ENCODE results near the gene CTSL. TPM values are rescaled to one million over a fixed set of nuclear protein-coding genes. Genes with fewer than 3 reads are reported as not detected.

The CTSL gene
- total and polyA plus RNA-seq, 4 experiments from 2014 or later = 7.3 to 71.4 (median 40.2) TPM

- no peaks in the 10 kb centered on the region for H3K36me3 Mint-ChIP-seq
- no peak overlapping the region for H3K4me3 Mint-ChIP-seq
- H3K9me3 ChIP-seq (ENCODE audit: control insufficient read depth in 1 of 2, low read length in 2 of 2) = no peaks in the 10 kb centered on the region
- H3K27ac Mint-ChIP-seq = no peak overlapping the region
- H3K36me3 ChIP-seq (ENCODE audit: insufficient read depth, low read length) = no peaks in the 10 kb centered on the region
- ChIA-PET POLR2A (ENCODE audit: partially characterized antibody) (no interaction called here), CTCF (ENCODE audit: partially characterized antibody) (no interaction called here)
- DNase-seq = no peak
- peaks cover 0 to 6% (median 3%) of the 10 kb centered on the region in 8 donors for H3K9me3 Mint-ChIP-seq
- H3K4me1 ChIP-seq (ENCODE audit: insufficient read depth, low read length) = no peaks in the 10 kb centered on the region
- no peak overlapping the region for H3K4me3 ChIP-seq (ENCODE audit: low read length in 2 of 2)
- H3K27ac ChIP-seq (ENCODE audit: low read depth, low read length) = no peak overlapping the region
- H3K4me1 Mint-ChIP-seq = no peaks in the 10 kb centered on the region
- H3K27me3 ChIP-seq (ENCODE audit: insufficient read depth, low read length) = no peaks in the 10 kb centered on the region
- peaks cover 0 to 7% of the 10 kb centered on the region in 2 donors for H3K27me3 Mint-ChIP-seq
- intact Hi-C loops (cut with micrococcal nuclease) = no loop called here
Observed at GRCh38 chr9:87760529-87760928, 34.6 kb downstream of the CTSL start.

DNA sequence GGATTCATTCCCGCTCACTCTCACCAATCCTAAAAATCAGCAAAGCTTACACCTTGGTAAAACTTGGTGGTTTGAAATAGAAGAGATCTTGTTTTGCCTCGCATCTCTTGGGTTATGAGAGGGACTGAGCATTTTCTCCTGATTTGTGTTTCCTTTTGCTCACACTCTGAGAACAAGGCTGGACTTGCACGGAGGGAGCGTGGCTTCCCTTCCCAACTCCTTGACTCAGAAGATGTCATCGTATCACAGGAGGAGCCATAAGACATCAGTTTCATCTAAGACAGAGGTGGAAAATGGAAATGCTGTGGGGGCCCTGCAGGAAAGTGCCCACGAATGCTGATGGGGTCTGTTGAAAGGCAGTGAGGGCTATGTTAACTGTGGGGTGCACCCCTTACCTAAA is 37.4 kb downstream of the CTSL start:
- peaks cover 0 to 6% (median 3%) of the 10 kb centered on the region in 8 donors for H3K9me3 Mint-ChIP-seq

DNA sequence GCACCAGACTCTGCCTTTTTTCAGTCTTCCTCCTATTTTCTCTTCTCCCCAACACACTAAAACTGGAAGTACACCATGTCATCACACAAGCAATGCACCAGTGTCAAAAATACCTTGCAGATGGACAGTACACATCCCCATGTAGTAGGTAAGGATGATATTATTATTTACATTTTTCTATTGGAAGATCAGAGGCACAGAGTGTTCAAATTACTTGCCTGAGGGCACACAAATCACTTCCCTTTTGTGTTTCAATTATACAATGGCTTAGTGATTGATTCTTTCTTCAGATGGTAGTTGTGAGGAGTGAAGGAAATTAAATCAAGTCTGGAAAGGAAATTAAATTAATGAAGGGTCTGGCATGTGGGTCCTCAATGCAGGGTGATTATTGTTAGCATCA is 39.6 kb downstream of the CTSL start:
- Histone ChIP-seq H3K4me3 (ENCODE audit: low read length in 2 of 2) (no peak overlapping the region), H3K4me1 (ENCODE audit: insufficient read depth, low read length) (no peaks in the 10 kb centered on the region), H3K9me3 (ENCODE audit: control insufficient read depth in 1 of 2, low read length in 2 of 2) (no peaks in the 10 kb centered on the region), H3K27ac (ENCODE audit: low read depth, low read length) (no peak overlapping the region), H3K36me3 (ENCODE audit: insufficient read depth, low read length) (no peaks in the 10 kb centered on the region), H3K27me3 (ENCODE audit: insufficient read depth, low read length) (no peaks in the 10 kb centered on the region)
- Mint-ChIP-seq H3K9me3 (peaks cover 0 to 1% (median 0%) of the 10 kb centered on the region in 8 donors), H3K27ac (no peak overlapping the region), H3K27me3 (peaks cover 1 to 7% of the 10 kb centered on the region in 2 donors), H3K4me3 (no peak overlapping the region), H3K4me1 (no peaks in the 10 kb centered on the region), H3K36me3 (no peaks in the 10 kb centered on the region)
- POLR2A ChIA-PET (ENCODE audit: partially characterized antibody) = no interaction called here
- CTCF ChIA-PET (ENCODE audit: partially characterized antibody) = no interaction called here
- DNase-seq = no peak
- intact Hi-C loops (cut with micrococcal nuclease) = no loop called here

More for the DNA sequence above, 37.4 kb downstream of the CTSL start:
- H3K4me3 ChIP-seq (ENCODE audit: low read length in 2 of 2) = no peak overlapping the region
- no peak overlapping the region for H3K27ac ChIP-seq (ENCODE audit: low read depth, low read length)
- no peaks in the 10 kb centered on the region for H3K4me1 ChIP-seq (ENCODE audit: insufficient read depth, low read length)
- H3K4me1 Mint-ChIP-seq = no peaks in the 10 kb centered on the region
- peaks cover 0 to 7% of the 10 kb centered on the region in 2 donors for H3K27me3 Mint-ChIP-seq
- no peaks in the 10 kb centered on the region for H3K36me3 Mint-ChIP-seq
- H3K27ac Mint-ChIP-seq = no peak overlapping the region
- no peaks in the 10 kb centered on the region for H3K36me3 ChIP-seq (ENCODE audit: insufficient read depth, low read length)
- DNase-seq = no peak
- ChIA-PET CTCF (ENCODE audit: partially characterized antibody) (no interaction called here), POLR2A (ENCODE audit: partially characterized antibody) (no interaction called here)
- no peaks in the 10 kb centered on the region for H3K27me3 ChIP-seq (ENCODE audit: insufficient read depth, low read length)
- intact Hi-C loops (cut with micrococcal nuclease) = no loop called here
- H3K4me3 Mint-ChIP-seq = no peak overlapping the region
- H3K9me3 ChIP-seq (ENCODE audit: control insufficient read depth in 1 of 2, low read length in 2 of 2) = no peaks in the 10 kb centered on the region

- Histone ChIP-seq H3K4me3 (ENCODE audit: low read length in 2 of 2) (no peak overlapping the region), H3K27me3 (ENCODE audit: insufficient read depth, low read length) (no peaks in the 10 kb centered on the region), H3K36me3 (ENCODE audit: insufficient read depth, low read length) (no peaks in the 10 kb centered on the region), H3K9me3 (ENCODE audit: control insufficient read depth in 1 of 2, low read length in 2 of 2) (no peaks in the 10 kb centered on the region), H3K4me1 (ENCODE audit: insufficient read depth, low read length) (no peaks in the 10 kb centered on the region), H3K27ac (ENCODE audit: low read depth, low read length) (no peak overlapping the region)
- no peaks in the 10 kb centered on the region for H3K4me1 Mint-ChIP-seq
- ChIA-PET POLR2A (ENCODE audit: partially characterized antibody) (no interaction called here), CTCF (ENCODE audit: partially characterized antibody) (no interaction called here)
- H3K4me3 Mint-ChIP-seq = no peak overlapping the region
- H3K27ac Mint-ChIP-seq = no peak overlapping the region
- intact Hi-C loops (cut with micrococcal nuclease) = no loop called here
- no peak for DNase-seq
- H3K27me3 Mint-ChIP-seq = peaks cover 1 to 4% of the 10 kb centered on the region in 2 donors
- no peaks in the 10 kb centered on the region for H3K9me3 Mint-ChIP-seq
- H3K36me3 Mint-ChIP-seq = no peaks in the 10 kb centered on the region
Observed at GRCh38 chr9:87766697-87767096, 40.8 kb downstream of the CTSL start.

DNA sequence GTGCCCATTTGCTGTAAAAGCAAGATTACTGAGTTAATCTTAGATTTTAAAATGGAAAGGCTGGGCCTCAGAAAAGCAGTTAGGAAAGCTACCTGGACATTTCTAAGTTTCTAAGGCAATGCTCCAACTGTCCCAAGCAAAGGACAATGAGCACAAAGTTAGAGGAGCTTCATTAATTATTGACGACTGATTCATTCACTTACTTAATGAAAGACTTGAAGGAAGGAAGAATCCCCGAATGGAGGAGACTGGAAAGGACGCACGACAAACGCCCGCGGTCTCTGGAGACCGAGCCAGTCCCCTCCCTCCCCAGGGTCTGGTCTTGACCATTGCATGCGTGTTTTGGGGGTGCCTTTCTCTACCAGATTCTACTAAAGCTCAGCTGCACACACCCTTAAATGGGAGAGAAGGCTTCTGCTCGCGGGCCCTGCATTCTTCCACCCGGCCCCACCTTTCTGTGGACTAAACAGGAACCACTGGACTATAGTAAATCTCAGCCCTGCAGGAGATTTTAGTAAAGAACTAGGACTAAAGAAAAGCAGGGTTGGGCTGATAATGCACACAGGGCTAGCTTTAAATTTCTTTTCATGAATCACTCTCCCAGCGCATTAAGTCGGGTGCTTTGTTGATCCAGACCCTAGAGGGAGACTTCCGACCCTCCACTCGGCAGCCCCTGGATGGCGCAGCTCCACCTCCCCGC is 44.8 kb downstream of the CTSL start:
- no peaks in the 10 kb centered on the region for H3K4me1 ChIP-seq (ENCODE audit: insufficient read depth, low read length)
- ChIA-PET POLR2A (ENCODE audit: partially characterized antibody) (no interaction called here), CTCF (ENCODE audit: partially characterized antibody) (no interaction called here)
- no peak overlapping the region for H3K27ac ChIP-seq (ENCODE audit: low read depth, low read length)
- DNase-seq = no peak
- Mint-ChIP-seq H3K36me3 (no peaks in the 10 kb centered on the region), H3K4me3 (no peak overlapping the region), H3K27me3 (peaks cover 0 to 8% of the 10 kb centered on the region in 2 donors), H3K4me1 (no peaks in the 10 kb centered on the region), H3K9me3 (no peaks in the 10 kb centered on the region), H3K27ac (no peak overlapping the region)
- H3K27me3 ChIP-seq (ENCODE audit: insufficient read depth, low read length) = no peaks in the 10 kb centered on the region
- intact Hi-C loops (cut with micrococcal nuclease) = no loop called here
- no peaks in the 10 kb centered on the region for H3K9me3 ChIP-seq (ENCODE audit: control insufficient read depth in 1 of 2, low read length in 2 of 2)
- no peaks in the 10 kb centered on the region for H3K36me3 ChIP-seq (ENCODE audit: insufficient read depth, low read length)
- no peak overlapping the region for H3K4me3 ChIP-seq (ENCODE audit: low read length in 2 of 2)

DNA sequence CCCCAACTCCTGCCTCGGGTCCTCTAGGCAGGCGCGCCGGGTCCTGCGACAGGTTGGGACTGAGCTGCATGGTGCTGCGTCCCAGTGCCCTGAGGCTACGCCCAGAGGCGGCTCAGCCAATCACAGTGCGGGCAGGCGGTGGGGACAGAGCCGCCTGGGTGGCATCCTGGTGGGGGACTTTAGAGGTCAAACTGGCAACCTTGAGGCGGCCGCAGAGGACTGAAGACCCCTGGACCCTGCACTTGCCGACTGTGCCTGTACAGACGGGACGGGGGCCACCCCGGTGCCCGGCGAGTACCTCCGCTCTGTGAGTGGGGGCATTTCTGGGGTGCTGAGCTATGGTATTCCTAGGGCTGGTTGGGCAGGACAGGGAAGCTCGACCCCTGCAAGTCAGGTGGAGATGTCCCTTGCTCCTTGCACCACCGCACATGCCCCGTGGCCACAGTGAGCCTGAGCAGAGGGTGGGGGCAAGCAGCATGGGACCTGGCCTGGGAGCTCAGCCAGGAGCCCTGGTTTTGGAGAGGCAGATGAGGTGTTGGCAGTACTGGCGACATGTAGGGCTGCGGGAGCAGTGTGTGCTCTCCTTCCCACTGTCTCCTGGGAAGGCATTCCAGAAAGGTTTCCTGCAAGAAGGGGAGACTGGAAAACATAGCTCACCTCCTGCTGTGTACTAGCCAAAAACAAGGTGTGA is 45.5 kb downstream of the CTSL start:
- no peaks in the 10 kb centered on the region for H3K36me3 ChIP-seq (ENCODE audit: insufficient read depth, low read length)
- Mint-ChIP-seq H3K27me3 (peaks cover 0 to 8% of the 10 kb centered on the region in 2 donors), H3K36me3 (no peaks in the 10 kb centered on the region), H3K27ac (no peak overlapping the region), H3K4me3 (no peak overlapping the region), H3K4me1 (no peaks in the 10 kb centered on the region), H3K9me3 (peaks cover 0 to 2% (median 0%) of the 10 kb centered on the region in 8 donors)
- H3K9me3 ChIP-seq (ENCODE audit: control insufficient read depth in 1 of 2, low read length in 2 of 2) = no peaks in the 10 kb centered on the region
- no peak for DNase-seq
- no peak overlapping the region for H3K27ac ChIP-seq (ENCODE audit: low read depth, low read length)
- CTCF ChIA-PET (ENCODE audit: partially characterized antibody) = no interaction called here
- intact Hi-C loops (cut with micrococcal nuclease) = no loop called here
- POLR2A ChIA-PET (ENCODE audit: partially characterized antibody) = no interaction called here
- H3K4me1 ChIP-seq (ENCODE audit: insufficient read depth, low read length) = no peaks in the 10 kb centered on the region
- no peak overlapping the region for H3K4me3 ChIP-seq (ENCODE audit: low read length in 2 of 2)
- no peaks in the 10 kb centered on the region for H3K27me3 ChIP-seq (ENCODE audit: insufficient read depth, low read length)

GRCh38 chr9:87776481-87777379 is 50.8 kb downstream of the CTSL start:
- Histone ChIP-seq H3K27ac (ENCODE audit: low read depth, low read length) (no peak overlapping the region), H3K4me1 (ENCODE audit: insufficient read depth, low read length) (no peaks in the 10 kb centered on the region), H3K27me3 (ENCODE audit: insufficient read depth, low read length) (no peaks in the 10 kb centered on the region), H3K36me3 (ENCODE audit: insufficient read depth, low read length) (no peaks in the 10 kb centered on the region), H3K4me3 (ENCODE audit: low read length in 2 of 2) (no peak overlapping the region), H3K9me3 (ENCODE audit: control insufficient read depth in 1 of 2, low read length in 2 of 2) (no peaks in the 10 kb centered on the region)
- Mint-ChIP-seq H3K9me3 (peaks cover 0 to 6% (median 0%) of the 10 kb centered on the region in 8 donors), H3K27ac (no peak overlapping the region), H3K36me3 (no peaks in the 10 kb centered on the region), H3K4me1 (no peaks in the 10 kb centered on the region), H3K4me3 (no peak overlapping the region), H3K27me3 (peaks cover 0 to 4% of the 10 kb centered on the region in 2 donors)
- intact Hi-C loops (cut with micrococcal nuclease) = no loop called here
- ChIA-PET POLR2A (ENCODE audit: partially characterized antibody) (no interaction called here), CTCF (ENCODE audit: partially characterized antibody) (no interaction called here)
- DNase-seq = no peak
